ENCODE measurements around the gene DCTN4. TPM values are rescaled to one million over a fixed set of nuclear protein-coding genes. Genes with fewer than 3 reads are reported as not detected.

Gene DCTN4
- total RNA-seq, 4 donors from 2014 or later = 65.4 to 78.5 (median 72.8) TPM

DNA sequence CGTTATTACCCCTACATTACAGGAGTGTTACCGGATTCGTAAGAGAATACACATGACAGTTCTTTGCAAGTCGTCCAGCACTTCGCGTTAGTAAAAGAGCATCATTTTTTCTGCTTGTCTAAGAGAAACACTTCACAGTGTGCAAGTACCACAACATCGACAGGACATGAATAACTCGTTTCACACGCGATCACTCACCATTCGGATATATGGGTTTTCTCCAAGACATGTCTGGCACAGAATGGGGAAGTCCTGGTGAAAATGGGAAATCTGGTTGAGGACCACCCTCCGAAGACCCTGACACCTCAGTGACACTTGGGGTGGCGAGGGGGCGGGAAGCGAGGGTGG is 58.6 kb downstream of the DCTN4 start:
- Histone ChIP-seq H3K9me3 (no peaks in the 10 kb centered on the region), H3K27me3 (no peaks in the 10 kb centered on the region), H3K36me3 (peaks cover 28 to 36% of the 10 kb centered on the region in 2 donors), H3K4me3 (replicated peaks in 1 of 3) (peak overlapping the region; percentile 85 to 98 (median 93)), H3K4me1 (peaks cover 14 to 18% of the 10 kb centered on the region in 2 donors), H3K27ac (peak overlapping the region in 2 of 3 donors; percentile 93 to 97)
- WGBS, 2 donors = 2 to 3% methylated on average over 15 of the region's 15 CpGs
- TF ChIP-seq POLR2A (IDR thresholded peaks at IDR 0.05) = no peak
- DNase-seq = no peak
- intact Hi-C loops (cut with DNase I) = loop anchor here (5.0 kb wide), 1 partner anchor 82 kb away; no protein-coding TSS in a partner anchor

DNA sequence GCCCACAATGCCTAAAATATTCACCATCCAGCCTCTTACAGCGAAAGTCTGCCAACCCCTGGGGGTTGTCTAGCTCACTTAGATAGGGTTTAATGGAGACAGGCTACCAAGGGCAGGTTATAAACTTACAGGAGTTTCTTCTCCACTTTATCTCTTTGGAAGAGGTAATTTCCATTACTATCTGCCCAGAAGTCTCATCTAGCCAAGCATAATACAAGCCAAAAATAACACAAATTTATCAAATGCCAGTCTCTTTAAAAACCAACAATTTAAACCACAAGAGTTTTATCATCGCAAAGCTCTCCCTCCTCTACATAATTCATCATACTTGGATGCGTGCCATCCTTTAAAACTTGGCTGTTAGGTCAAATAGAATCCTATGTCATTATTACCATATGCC is 64.2 kb downstream of the DCTN4 start:
- intact Hi-C loops (cut with DNase I) = no loop called here
- peaks cover 74 to 83% of the 10 kb centered on the region in 2 donors for H3K36me3 ChIP-seq
- WGBS, 2 donors = 92 to 94% methylated on average over 3 of the region's 3 CpGs
- no peaks in the 10 kb centered on the region for H3K27me3 ChIP-seq
- no peak for DNase-seq
- peaks cover 7 to 10% of the 10 kb centered on the region in 2 donors for H3K4me1 ChIP-seq
- H3K27ac ChIP-seq = no peak overlapping the region
- TF ChIP-seq, protein P1, sequence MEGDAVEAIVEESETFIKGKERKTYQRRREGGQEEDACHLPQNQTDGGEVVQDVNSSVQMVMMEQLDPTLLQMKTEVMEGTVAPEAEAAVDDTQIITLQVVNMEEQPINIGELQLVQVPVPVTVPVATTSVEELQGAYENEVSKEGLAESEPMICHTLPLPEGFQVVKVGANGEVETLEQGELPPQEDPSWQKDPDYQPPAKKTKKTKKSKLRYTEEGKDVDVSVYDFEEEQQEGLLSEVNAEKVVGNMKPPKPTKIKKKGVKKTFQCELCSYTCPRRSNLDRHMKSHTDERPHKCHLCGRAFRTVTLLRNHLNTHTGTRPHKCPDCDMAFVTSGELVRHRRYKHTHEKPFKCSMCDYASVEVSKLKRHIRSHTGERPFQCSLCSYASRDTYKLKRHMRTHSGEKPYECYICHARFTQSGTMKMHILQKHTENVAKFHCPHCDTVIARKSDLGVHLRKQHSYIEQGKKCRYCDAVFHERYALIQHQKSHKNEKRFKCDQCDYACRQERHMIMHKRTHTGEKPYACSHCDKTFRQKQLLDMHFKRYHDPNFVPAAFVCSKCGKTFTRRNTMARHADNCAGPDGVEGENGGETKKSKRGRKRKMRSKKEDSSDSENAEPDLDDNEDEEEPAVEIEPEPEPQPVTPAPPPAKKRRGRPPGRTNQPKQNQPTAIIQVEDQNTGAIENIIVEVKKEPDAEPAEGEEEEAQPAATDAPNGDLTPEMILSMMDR (IDR thresholded peaks at IDR 0.05) = no peak
- TF ChIP-seq POLR2A (IDR thresholded peaks at IDR 0.05) = no peak
- no peak overlapping the region for H3K4me3 ChIP-seq (replicated peaks in 1 of 3)
- H3K9me3 ChIP-seq = no peaks in the 10 kb centered on the region

DNA sequence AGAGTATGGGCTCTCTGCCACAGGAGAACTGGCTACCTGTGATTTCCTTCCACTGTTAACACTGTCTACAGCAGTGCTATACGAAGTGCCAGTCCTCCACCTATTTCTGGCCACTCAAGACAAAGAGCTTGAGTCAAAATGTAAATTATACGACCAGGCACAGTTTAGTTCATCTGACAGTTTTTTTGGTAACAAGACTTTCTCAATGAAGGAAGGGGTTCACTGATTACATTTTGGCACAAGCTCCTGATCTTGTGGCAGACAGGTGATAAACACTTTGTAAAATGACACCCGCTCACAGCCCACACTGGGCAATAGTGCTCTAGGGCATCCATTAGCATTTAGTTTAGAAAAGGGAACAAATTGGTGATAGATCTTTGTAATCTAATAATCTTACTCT is 66.5 kb downstream of the DCTN4 start:
- intact Hi-C loops (cut with DNase I) = no loop called here
- no peak overlapping the region for H3K4me3 ChIP-seq (replicated peaks in 1 of 3)
- H3K27me3 ChIP-seq = no peaks in the 10 kb centered on the region
- peaks cover 67 to 68% of the 10 kb centered on the region in 2 donors for H3K36me3 ChIP-seq
- no peaks in the 10 kb centered on the region for H3K4me1 ChIP-seq
- H3K27ac ChIP-seq = no peak overlapping the region
- DNase-seq = no peak
- no peak for TF ChIP-seq POLR2A (IDR thresholded peaks at IDR 0.05)
- TF ChIP-seq, protein P1 (IDR thresholded peaks at IDR 0.05) = no peak
- H3K9me3 ChIP-seq = no peaks in the 10 kb centered on the region
- WGBS, 2 donors = 94 to 97% methylated on average over 3 of the region's 3 CpGs

DNA sequence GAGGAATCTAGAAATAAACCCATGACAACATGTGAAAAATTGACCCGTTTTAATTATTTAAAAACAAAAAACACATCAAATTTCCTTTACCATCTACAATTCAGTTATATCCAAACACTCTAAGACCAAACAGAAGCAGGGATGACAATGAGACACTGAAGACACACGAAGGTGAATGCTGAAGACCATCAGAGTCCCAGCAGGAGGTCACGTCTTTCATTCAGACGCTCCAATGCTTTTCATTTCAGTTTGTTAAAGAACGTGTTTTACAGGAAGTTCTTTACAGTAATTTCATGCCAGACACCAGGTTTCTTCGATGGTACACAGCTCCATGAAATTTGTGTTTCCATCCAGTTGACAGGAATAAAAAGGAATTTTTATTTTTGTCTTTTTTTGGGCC is 68.1 kb downstream of the DCTN4 start:
- H3K36me3 ChIP-seq = peaks cover 51 to 52% of the 10 kb centered on the region in 2 donors
- 83 to 84% methylated on average over 6 of the region's 6 CpGs for WGBS, 2 donors

DNA sequence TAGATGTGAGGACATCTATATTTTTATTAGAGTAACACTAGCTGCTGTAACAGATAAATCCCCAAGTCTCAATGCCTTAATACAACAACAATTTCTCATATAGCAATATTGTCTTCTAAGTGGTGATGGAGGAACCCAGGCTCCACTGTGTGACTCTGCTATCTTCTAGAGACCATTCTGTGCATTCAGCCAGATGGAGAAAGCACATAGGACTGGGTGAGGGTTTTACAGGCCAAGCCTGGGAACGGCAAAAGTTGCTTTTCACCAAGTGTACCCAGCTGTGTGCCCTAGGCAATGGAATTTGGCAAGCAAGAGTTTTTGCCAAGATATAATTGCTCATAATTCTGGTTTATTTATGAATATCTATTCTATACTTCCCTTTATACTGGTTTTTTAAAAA is 69.7 kb downstream of the DCTN4 start:
- no peaks in the 10 kb centered on the region for H3K9me3 ChIP-seq
- TF ChIP-seq POLR2A (IDR thresholded peaks at IDR 0.05) = no peak
- TF ChIP-seq, protein P1 (IDR thresholded peaks at IDR 0.05) = no peak
- intact Hi-C loops (cut with DNase I) = no loop called here

More for the DNA sequence above, 68.1 kb downstream of the DCTN4 start:
- DNase-seq = no peak
- Histone ChIP-seq H3K27me3 (no peaks in the 10 kb centered on the region), H3K4me3 (replicated peaks in 1 of 3) (no peak overlapping the region), H3K4me1 (no peaks in the 10 kb centered on the region), H3K9me3 (no peaks in the 10 kb centered on the region), H3K27ac (no peak overlapping the region)
- TF ChIP-seq, protein P1 (IDR thresholded peaks at IDR 0.05) = no peak
- intact Hi-C loops (cut with DNase I) = no loop called here

DNA sequence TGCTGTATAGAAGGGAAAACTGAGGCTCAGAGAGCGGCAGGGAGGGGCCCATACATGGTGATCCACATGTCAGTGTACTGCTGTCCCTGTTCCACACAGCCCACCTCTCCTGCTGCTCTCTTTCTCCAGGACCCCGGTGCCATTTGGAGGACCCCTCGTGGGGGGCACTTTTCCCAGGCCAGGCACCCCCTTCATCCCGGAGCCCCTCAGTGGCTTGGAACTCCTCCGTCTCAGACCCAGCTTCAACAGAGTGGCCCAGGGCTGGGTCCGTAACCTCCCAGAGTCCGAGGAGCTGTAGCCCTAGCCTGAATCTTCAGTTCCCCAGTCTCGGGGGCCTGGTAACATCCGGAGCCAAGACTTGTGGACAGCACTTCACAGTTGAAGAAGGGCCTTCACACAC is 82.2 kb downstream of the DCTN4 start:
- no peak overlapping the region for H3K4me3 ChIP-seq (replicated peaks in 1 of 3)
- H3K4me1 ChIP-seq = peaks cover 9 to 14% of the 10 kb centered on the region in 2 donors
- no peak for TF ChIP-seq POLR2A (IDR thresholded peaks at IDR 0.05)
- TF ChIP-seq, protein P1 (IDR thresholded peaks at IDR 0.05) = no peak
- H3K9me3 ChIP-seq = no peaks in the 10 kb centered on the region
- no peak for DNase-seq
- intact Hi-C loops (cut with DNase I) = no loop called here
- WGBS, 2 donors = 92 to 93% methylated on average over 7 to 9 of the region's 9 CpGs
- peaks cover 7% of the 10 kb centered on the region for H3K27me3 ChIP-seq
- H3K36me3 ChIP-seq = no peaks in the 10 kb centered on the region
- H3K27ac ChIP-seq = no peak overlapping the region

More for the DNA sequence above, 69.7 kb downstream of the DCTN4 start:
- H3K4me3 ChIP-seq (replicated peaks in 1 of 3) = no peak overlapping the region
- WGBS, 2 donors = 87 to 88% methylated on average over 1 of the region's 1 CpG
- H3K4me1 ChIP-seq = no peaks in the 10 kb centered on the region
- H3K27me3 ChIP-seq = no peaks in the 10 kb centered on the region
- peaks cover 35 to 36% of the 10 kb centered on the region in 2 donors for H3K36me3 ChIP-seq
- DNase-seq = no peak
- no peak overlapping the region for H3K27ac ChIP-seq

All from thyroid gland (tissue), 4 donors.